NCI-H2081 (cell line): ENCODE measurements around the gene LCLAT1.

ENCODE experiments used
- DNase-seq, 2 experiments: peaks; one replicate each; lab custom pipeline; 2025; lab: John Stamatoyannopoulos, UW

The LCLAT1 gene

DNA sequence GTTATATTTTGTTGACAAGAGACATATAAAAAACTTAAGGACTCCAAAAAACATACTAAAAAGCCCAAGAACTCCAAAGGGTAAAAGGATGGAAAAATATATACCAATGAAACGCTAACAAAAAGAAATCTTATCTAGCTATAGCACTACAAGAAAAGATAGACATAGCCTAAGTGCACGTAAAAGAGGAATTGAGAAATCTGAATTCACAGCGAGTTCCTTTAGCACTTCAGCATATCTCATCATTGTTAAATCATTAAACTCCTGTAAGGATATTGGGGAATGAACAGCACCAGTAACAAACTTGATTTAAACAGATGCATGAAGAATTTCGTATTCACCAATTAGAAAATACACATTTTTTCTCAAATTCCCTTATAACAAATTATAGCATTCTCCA lies 226.1 kb downstream of the LCLAT1 start:
- no peak for DNase-seq

- DNase-seq, result no peak
Observed at GRCh38 chr2:30675758-30676157, 228.7 kb downstream of the LCLAT1 start.

- no peak for DNase-seq
Observed at GRCh38 chr2:30677231-30677630, 230.2 kb downstream of the LCLAT1 start.

DNA sequence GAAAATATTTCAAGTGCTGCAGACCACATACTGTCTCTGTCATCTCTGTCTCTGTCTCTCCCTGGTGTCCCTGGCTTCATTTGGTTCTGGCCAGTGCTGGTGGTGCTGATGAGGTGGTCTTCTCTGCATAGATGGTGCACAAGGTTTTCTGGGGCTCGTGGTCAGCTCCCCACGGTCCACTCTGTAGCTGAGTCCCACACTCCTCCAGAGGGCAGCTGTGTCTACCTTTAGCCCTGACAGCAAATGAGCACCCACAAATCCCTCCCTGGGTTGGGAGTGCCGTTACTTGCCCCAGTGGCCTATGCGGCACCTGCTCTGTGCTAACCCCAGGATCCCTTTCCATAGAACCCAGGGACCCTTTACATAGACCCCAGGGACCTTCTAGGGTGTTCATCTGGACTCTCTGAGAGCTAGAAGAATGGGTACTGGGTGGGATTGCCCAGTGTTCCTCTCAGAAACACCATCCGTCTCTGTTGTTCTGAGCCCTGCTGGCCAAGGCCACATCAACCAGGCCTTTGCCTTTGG lies 230.9 kb downstream of the LCLAT1 start:
- DNase-seq, result no peak

DNA sequence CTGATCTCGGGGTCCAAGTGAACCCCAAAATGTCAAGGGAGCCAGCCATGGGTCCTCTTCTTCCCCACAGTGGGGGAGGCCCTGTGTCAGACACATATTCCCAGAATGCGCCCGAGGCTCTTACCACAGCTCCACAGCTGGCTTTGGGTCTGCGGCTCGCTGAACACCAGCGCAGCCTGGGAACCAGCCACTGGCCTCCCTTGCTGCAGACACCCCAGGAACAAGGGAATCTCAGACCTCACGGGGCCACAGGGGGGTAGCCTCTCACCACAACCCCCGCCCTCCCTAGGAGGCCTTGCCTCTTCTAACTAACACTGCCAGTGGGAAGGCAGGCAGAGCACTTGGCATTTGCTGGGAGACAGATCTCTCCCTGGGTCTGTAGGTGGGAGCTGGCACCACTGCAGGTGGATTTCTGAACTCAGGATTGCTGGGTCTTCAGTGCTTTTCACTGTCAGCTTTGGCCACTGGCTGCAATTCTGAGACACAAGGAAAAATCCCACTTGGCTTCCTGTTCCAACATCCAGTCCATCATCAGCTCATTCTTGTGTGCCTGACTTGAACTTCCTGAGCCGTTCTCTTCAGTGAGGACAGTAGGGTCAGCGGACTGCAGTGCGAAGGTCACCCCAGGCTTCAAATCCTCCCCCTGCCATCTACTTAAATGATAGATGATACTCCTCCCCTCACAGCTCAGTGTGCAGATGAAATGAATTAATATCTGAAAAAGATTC lies 231.5 kb downstream of the LCLAT1 start:
- DNase-seq, result no peak

- DNase-seq, result peak in 1 of 2 experiments; percentile 36
Observed at GRCh38 chr2:30679426-30680088, 232.5 kb downstream of the LCLAT1 start.

GRCh38 chr2:30680121-30680520 lies 233.1 kb downstream of the LCLAT1 start:
- DNase-seq, result no peak

DNA sequence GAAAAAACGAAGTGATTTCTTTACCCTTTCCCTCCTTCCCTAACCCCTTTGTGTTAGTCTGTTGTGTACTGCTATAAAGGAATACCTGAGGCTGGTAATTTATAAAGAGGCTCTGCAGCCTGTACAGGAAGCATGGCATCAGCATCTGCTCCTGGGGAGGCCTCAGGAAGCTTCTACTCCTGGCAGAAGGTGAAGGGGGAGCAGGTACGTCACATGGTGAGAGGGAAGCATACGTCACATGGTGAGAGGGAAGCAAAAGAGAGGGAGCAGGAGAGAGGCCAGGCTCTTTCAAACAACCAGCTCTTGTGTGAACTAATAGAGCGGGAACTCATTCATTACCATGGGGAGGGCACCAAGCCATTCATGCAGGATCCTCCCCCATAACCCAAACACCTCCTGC lies 234.0 kb downstream of the LCLAT1 start:
- no peak for DNase-seq

DNA sequence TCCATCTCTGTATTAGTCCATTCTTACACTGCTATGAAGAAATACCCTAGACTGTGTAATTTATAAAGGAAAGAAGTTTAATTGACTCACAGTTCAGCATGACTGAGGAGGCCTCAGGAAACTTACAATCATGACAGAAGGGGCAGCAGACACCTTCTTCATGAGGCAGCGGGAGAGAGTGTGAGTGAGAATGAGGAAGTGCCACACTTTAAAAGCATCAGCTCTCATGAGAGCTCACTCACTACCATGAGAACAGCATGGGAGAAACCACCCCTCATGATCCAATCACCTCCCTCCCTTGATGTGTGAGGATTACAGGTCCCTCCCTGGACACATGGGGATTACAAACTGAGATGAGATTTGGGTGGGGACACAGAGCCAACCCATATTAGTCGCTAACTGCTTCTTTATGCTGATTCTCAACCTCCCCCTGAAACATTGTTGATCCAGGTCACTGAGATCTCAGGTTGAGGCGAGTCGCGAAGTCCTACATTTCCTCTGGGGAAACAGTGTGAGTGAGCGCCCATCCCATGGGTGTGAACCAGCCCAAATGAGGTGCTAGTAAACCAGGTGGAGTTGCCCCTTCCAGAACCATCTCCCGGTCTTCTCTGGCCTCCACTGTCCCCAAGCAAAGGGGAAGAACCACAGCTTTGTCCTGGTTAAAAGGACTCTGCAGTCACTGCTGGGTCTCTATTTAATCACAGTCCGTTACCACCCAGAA lies 236.3 kb downstream of the LCLAT1 start:
- no peak for DNase-seq

- no peak for DNase-seq
Observed at GRCh38 chr2:30684026-30684425, 237.0 kb downstream of the LCLAT1 start.

- DNase-seq, result no peak
Observed at GRCh38 chr2:30684516-30684915, 237.5 kb downstream of the LCLAT1 start.

GRCh38 chr2:30684996-30685395 lies 237.9 kb downstream of the LCLAT1 start:
- no peak for DNase-seq

GRCh38 chr2:30686000-30686399 lies 239.0 kb downstream of the LCLAT1 start:
- peak; percentile 44 to 74 for DNase-seq

DNA sequence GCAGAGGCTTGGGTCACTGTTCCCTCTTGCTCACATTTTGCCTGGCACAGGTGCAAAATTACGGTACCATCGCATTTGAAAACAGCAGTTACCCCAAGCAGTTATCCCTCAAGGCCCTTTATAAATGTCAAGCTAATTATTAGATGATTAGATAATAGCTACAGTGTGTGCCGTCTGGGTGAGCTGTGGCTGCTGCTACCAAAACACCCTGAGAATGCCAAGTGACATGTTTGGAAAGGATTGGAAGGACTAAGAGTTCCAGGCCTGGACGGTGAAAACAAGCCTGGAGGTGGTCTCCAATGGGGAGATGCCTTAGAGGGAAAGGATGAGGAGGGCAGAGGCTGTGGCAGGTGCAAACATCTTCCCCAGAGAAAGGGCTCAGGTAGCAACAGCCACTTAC lies 239.6 kb downstream of the LCLAT1 start:
- DNase-seq, result peak in 1 of 2 experiments; percentile 34

DNA sequence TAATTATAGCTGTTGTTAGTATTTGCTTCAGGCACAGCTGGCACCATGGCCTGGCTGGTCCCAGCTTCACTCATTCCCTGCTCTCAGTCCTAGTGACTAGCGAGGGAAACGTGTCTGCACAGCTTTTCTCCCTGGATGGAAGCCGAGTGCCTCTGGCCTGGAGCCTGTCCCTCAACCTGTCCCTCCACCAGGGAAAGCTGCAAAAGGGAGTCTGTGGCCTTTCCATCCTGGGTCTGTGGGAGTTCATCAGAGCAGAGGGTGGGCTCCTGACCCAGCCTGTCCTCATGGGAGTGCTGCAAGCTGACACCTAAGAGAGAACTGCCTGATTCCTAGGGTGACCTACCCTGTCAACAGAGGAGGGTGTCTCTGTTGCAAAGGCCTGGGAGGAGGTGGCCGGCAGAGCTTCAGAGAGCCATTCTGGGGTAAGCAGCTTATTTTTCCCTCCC lies 241.9 kb downstream of the LCLAT1 start:
- peak; percentile 81 to 91 for DNase-seq

DNA sequence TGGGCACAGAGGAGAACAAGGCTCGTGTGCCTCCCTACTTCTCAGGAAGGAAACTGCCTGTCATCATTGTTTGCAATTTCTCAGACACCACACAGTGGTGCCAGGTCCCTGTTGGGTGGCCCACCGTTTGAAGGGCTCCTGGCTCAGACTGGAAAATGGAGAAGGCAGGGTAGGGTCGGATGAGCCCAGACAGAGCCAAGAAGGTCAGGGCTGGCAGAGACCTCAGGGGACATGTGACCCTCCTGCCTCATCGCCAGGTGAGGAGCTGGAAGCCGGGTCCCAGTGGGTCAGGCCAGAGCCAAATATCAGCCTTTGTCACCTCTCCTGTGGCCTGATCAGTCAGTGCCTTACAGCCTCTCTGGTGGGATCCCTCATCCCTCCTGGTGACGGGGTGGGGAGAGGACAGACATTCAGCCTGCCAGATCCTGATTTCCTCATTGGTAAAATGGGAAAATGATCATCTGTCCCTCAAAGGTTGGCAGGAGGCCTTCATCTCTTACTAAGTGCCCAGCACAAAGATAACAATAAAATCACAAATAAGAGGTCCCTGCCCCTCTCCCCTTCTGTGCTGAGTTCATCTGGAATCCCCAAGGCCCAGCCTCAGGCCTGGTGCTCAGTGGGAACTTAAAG lies 242.6 kb downstream of the LCLAT1 start:
- DNase-seq, result peak in 1 of 2 experiments; percentile 15

GRCh38 chr2:30690126-30690561 lies 243.1 kb downstream of the LCLAT1 start:
- DNase-seq, result no peak

DNA sequence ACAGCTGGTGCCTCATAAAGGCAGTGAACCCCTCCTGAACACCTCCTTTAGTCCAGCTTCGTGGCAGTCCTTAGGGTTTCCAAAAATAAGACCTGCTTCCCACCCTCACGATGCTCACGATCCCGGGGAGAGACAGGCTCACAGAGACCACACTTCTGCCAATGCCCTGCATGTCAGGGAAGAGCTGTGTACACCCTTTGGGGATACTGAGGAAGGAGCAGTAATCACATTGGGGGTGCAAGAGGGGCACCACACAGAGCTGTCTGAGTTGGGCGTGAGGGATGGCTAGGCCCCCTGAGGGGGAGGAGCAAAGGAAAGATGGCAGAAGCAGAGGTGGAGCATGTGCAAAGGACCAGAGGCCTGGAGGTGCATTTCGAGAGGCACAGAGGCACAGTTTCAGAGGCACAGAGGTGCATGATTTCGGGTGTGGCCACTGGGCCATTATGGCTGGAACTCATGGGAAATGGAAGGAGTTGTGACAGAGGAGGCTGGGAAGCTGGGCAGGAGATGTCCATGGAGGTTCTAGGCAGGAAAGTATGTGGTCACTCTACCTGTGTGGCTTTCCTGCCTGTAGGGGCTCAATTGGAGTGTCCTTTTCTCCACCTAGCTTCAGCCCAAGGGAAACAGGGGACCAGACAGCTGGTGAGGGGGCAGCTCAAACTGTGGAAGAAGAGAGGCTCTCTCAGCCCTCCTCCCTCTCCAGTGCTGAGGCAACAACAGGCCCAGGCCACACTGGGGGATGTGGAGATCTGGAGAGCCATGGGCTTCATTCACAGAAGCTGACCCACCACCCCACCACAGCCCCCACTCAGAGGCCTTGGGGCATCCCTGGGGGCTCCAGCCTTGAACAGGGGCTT lies 244.3 kb downstream of the LCLAT1 start:
- no peak for DNase-seq

GRCh38 chr2:30691948-30692828 lies 245.1 kb downstream of the LCLAT1 start:
- DNase-seq, result no peak

DNA sequence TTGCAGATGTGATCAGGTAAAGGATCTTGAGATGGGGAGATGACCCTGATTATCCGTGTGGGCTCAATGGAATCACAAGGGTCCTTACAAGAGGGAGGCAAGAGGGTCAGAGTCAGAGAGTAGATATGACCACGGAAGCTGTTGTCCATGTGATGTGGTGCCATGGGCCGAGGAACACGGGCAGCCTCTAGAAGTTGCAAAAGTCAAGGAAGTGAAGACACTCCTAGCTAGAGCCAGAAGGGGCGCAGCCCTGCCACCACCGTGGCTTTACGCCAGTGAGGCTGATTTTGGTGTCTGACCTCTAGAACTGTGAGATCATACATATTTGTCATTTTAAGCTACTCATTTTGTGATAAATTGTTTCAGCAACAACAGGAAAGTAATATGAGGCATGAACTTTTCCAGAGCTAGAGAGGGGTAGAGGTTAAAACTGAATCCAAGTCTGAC lies 245.8 kb downstream of the LCLAT1 start:
- DNase-seq, result no peak
